ES-I3 (cell line): ENCODE data around the gene DYNLL1.
"Not testable (repeated sequence)": the region's sequence is repeated elsewhere in the genome, so short reads cannot be mapped to it uniquely, and the experiment has no call there.

Experiments
- H3K36me3 ChIP-seq: 2 replicates; pipeline ENCODE4 v1.6.1; 2013; ENCODE audit warnings: mild to moderate bottlenecking, low read length, control low read depth, moderate library complexity; ENCODE audit not compliant: insufficient read depth
- H3K4me1 ChIP-seq: 2 replicates; pipeline ENCODE4 v1.6.1; 2013; ENCODE audit warnings: mild to moderate bottlenecking, control low read depth, low read length; ENCODE audit not compliant: insufficient read depth
- H3K9ac ChIP-seq: 2 replicates; pipeline ENCODE4 v1.6.1; 2013; ENCODE audit warnings: low read depth, mild to moderate bottlenecking, low read length, moderate library complexity
- H3K9me3 ChIP-seq: 2 replicates; pipeline ENCODE4 v1.6.1; 2013; ENCODE audit warnings: mild to moderate bottlenecking, low read length, moderate library complexity; ENCODE audit not compliant: control insufficient read depth, insufficient read depth

DYNLL1 gene

DNA sequence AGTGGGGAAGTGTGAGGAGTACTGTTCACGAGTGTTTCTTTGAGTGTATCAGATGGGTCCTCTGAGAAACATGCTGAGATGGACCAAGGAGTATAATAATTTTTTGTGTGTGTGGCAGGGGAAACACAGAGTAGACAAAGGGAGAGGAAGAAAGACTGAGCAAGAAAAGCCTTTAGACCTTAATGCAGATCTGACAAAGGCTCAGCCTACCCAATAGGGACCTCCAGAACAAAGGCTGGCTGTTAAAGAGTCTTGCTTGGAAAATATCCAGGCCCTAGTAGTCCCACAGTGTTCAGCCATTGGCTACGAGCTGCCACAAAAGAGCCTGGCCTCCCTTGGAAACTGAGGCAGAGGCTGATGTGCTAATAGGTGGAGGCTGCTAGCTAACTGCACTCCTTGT is 19.6 kb downstream of the DYNLL1 start:
- Histone ChIP-seq H3K9ac (no peak overlapping the region), H3K4me1 (no peaks in the 10 kb centered on the region), H3K9me3 (no peaks in the 10 kb centered on the region), H3K36me3 (peaks cover 6% of the 10 kb centered on the region)

DNA sequence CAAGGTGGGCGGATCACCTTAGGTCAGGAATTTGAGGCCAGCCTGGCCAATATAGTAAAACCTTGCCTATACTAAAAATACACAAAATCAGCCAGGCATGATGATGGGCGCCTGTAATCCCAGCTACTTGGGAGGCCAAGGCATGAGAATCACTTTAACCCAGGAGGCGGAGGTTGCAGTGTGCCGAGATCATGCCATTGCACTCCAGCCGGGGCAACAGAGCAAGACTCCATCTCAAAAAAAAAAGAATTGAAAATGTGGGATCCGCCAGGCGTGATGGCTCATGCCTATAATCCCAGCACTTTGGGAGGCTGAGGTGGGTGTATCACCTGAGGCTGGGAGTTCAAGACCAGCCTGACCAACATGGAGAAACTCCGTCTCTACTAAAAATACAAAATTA is 23.4 kb downstream of the DYNLL1 start:
- H3K4me1 ChIP-seq, H3K9me3 ChIP-seq, H3K36me3 ChIP-seq, H3K9ac ChIP-seq: not testable (repeated sequence)

DNA sequence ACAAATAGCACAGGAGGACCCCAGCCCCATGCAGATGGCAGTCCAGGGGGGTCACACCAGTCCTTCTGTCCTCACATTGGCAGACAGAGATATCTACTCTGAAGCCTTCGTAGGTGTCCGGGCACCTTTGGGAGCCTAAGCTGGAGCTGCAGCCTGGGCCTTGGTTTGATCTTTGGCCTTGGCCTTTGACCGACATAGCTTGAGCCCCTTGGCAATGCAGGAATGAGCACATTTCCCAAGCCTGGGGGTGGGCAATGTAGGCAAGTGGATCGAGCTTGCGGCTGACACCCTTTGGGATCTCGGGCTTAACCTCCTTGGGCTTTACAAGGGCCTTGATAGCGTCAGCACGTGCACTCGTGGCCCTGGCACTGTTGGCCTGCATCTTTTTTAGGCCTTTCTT is 26.7 kb downstream of the DYNLL1 start:
- Histone ChIP-seq H3K9me3 (no peaks in the 10 kb centered on the region), H3K4me1 (no peaks in the 10 kb centered on the region), H3K36me3 (no peaks in the 10 kb centered on the region; the same call in 1 of the 2 replicates), H3K9ac (no peak overlapping the region)

DNA sequence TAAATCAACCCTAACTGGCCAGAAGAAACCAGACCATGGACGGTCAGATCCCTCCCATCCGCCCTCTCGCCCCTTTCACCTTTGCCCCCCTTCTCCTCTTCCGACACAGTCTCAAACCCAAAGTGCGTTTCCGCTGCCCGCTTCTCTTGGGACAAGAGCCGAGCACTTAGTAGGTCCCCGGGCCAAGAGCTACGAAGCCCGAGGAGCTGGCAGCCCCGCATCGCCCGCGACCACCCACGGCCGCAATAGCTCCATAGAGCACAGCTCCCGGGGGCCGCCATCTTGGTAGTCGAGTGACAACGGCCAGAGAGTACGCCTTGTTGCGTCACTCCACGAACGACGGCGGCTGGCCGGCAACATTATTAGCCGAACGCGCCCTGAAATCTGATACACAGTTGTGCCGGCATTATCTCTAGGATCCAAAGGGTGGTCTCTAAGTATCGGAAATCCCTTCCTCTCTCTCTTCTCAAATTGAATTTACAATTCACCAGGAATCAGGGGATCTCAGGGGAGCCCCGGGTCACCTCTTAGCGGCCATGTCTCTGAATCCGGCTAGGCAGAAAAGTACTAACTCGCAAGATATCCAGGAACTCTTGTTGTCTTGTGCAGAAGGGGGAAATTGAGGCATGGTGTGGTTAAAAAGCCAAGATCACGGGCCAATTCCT is 33.1 kb downstream of the DYNLL1 start, which contains the start of gene COQ5:
Gene COQ5, minus strand, starts transcription at position 298 of the 665 bp plus-strand sequence. Its CDS starts 17 bp downstream, at position 281.
- no peaks in the 10 kb centered on the region for H3K36me3 ChIP-seq
- peak within 1 kb of the TSS; percentile 87 for H3K9ac ChIP-seq
- H3K4me1 ChIP-seq, result peaks cover 5% of the 10 kb centered on the region; the same call in 1 of the 2 replicates
- H3K9me3 ChIP-seq, result no peaks in the 10 kb centered on the region

DNA sequence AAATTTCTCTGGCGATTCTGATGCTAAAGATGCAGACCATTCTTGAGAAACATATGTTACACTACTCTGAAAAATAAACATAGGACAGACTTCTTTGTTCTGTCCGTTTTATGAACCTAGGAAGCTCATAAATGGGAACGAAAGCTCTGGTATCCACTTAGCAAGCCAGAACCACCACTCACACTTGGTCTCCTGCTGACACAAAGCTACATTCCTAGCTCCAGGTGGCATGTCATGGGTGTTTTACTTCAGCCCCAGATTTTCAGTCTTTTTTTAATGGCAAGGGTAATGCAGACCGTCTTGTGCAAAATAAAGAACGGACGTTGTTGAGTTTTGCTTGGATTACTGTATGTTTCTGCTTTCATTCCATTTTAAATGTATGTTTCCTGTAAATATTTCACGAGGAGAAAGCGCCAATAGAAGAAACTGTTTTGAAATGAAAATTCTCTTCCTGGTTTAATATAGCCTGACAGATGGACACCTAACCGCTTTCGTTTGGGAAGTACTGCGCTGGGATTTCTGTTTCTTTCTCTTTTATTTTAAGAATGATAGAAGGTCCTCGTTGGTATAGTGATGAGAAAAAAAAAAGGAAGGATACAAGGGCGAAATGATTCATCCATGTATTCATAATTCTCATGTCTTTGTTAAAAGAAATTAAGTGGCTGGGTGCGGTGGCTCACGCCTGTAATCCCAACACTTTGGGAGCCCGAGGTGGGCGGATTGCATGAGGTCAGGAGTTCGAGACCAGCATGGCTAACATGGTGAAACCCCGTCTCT is 33.9 kb downstream of the DYNLL1 start:
- Histone ChIP-seq H3K9ac (peak overlapping the region; percentile 87), H3K4me1 (peaks cover 5% of the 10 kb centered on the region; the same call in 1 of the 2 replicates), H3K36me3 (no peaks in the 10 kb centered on the region), H3K9me3 (no peaks in the 10 kb centered on the region)

DNA sequence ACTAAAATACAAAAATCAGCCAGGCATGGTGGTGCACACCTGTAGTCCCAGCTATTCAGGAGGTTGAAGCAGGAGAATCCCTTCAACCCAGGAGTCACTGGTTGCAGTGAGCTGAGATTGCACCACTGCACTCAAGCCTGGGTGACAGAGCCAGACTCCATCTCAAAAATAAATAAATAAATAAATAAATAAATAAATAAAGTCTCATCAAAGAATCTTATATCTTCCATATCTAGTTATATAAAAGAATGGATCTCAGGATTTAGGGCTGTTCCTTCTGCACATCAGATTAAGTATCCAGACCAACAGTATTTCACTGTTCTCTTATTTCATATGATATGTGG is 34.5 kb downstream of the DYNLL1 start:
- not testable (repeated sequence) for H3K9ac ChIP-seq, H3K4me1 ChIP-seq, H3K9me3 ChIP-seq, H3K36me3 ChIP-seq

DNA sequence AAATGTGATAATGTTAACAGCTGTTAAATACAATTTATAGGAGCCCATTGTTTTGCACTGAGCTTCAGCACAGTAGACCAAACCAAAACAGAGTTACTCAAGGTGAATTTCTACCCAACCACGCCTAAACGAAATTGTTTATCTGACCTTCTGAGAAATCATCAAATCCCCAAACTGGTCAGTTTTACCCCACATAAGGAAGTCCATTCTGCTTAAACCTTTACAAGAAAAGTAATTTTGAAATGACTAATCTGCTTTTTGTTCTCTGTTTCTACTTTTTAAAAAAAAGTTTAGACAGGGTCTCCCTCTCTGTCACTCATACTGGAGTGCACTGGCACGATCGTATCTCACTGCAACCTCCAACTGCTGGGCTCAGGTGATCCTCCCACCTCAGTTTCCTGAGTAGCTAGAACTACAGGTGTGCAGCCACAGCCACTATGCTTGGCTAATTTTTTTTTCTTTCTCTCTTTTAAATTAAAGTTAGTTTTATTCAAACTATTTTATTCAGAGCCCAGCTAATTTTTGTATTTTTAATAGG is 36.9 kb downstream of the DYNLL1 start:
- H3K36me3 ChIP-seq, result no peaks in the 10 kb centered on the region; the same call in 1 of the 2 replicates
- peaks cover 21% of the 10 kb centered on the region for H3K4me1 ChIP-seq
- H3K9me3 ChIP-seq, result no peaks in the 10 kb centered on the region
- no peak overlapping the region for H3K9ac ChIP-seq

DNA sequence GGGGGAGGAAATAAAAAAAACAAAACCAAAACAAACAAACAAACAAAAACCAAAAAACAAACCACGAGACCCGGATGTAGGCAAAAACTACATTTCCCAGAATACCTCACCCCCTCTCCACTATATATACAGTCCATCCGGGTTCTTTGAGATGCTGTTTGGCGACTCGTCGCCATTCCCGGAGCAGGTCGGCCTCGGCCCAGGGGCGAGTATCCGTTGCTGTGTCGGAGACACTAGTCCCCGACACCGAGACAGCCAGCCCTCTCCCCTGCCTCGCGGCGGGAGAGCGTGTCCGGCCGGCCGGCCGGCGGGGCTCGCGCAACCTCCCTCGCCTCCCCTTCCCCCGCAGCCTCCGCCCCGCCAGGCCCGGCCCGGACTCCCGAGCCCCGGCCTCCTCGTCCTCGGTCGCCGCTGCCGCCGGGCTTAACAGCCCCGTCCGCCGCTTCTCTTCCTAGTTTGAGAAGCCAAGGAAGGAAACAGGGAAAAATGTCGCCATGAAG is 38.3 kb downstream of the DYNLL1 start, which contains the start of gene RNF10:
Gene RNF10, plus strand, starts transcription at position 154 of the 500 bp plus-strand sequence. CDS start 456 bp downstream, outside the sequence.
- Histone ChIP-seq H3K9me3 (no peaks in the 10 kb centered on the region), H3K36me3 (no peaks in the 10 kb centered on the region; the same call in 1 of the 2 replicates), H3K9ac (peak within 1 kb of the TSS; percentile 87), H3K4me1 (peaks cover 30% of the 10 kb centered on the region)

DNA sequence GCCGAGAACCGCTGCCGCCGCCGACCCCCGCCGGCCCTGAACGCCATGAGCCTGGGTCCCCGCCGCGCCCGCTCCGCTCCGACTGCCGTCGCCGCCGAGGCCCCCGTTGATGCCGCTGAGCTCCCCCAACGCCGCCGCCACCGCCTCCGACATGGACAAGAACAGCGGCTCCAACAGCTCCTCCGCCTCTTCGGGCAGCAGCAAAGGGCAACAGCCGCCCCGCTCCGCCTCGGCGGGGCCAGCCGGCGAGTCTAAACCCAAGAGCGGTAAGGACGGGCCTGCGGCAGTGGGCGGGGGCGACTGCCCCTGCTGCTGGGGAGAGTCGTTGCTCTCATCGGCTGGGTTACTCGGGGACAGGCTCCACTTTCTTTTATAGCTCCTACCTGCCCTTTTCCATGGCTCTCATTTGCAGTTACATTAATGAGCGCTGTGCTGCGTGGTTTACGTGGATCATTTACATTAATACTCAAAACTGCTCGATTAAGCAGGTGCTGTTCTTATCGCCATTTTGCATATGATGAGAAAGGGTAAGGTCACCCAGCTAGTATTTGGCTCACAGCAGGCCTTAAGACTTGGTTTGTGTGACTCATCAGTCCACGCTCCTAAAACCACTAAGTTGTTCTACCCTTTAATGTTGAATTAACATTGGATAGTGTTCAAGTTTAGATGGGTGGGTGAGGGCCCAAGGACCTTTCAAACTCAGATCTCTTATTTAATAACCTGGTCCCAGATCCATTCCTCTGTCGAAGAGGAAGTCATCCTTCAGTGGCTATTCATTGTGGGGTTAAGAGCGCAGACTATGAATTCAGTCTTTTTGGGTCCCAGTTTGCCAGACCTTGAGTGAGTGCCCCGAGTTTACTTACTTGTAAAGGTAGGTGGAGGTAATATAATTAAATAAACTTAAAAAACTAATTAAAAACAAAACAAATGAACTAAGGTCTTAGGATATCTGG is 39.1 kb downstream of the DYNLL1 start:
- peak overlapping the region; percentile 87 for H3K9ac ChIP-seq
- H3K4me1 ChIP-seq, result peaks cover 25% of the 10 kb centered on the region
- H3K9me3 ChIP-seq, result no peaks in the 10 kb centered on the region
- H3K36me3 ChIP-seq, result no peaks in the 10 kb centered on the region; the same call in 1 of the 2 replicates

DNA sequence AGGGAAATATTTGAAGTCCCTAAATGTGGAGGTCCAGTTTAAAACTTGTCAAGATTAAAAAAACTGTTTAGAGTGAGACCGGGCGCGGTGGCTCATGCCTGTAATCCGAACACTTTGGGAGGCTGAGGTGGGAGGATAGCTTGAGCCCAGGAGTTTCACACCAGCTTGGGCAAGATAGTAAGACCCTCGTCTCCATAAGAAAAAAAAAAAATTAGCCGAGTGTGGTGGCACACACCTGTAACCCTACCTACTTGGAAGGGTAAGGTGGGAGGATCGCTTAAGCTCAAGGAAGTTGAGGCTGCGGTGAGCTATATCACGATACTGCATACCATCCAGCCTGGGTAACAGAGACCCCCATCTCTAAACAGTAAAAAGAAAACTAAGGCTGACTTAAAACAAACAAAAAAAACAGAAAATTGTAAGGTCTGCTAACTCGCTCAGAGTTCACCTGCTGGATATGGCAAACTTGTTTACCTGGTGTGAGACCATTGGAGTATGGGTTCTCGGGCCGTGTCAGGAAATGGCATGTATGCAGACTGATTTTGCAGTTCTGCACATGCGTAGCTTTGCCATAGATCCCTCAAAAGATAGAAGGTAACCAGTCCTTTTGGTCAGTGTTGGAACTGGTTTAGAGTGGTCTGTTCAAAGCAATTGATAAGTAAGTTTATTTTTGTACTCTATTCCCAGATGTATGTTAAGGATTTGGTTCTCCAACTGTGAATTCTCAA is 40.3 kb downstream of the DYNLL1 start:
- Histone ChIP-seq H3K9me3 (no peaks in the 10 kb centered on the region), H3K9ac (peak overlapping the region; percentile 87; the same call in 1 of the 2 replicates), H3K4me1 (peaks cover 25% of the 10 kb centered on the region), H3K36me3 (no peaks in the 10 kb centered on the region; the same call in 1 of the 2 replicates)

DNA sequence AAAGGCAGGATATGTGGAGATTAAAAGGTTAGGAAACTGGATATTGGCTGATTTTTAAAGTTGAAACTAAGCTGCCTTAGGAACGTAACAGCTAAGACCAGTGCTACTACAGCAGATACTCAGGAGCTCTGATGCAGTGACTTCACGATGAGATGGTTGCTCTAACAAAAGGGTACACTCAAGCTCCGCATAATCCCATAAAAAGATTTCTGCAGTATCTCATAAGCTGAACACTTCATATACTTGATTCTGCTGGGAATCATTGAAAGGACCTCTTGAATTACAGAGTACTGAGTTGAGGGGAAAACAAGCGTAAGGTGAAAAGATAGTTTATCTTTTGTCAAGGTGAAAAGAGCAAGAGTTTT is 41.9 kb downstream of the DYNLL1 start:
- H3K36me3 ChIP-seq, result no peaks in the 10 kb centered on the region; the same call in 1 of the 2 replicates
- peaks cover 25% of the 10 kb centered on the region for H3K4me1 ChIP-seq
- H3K9me3 ChIP-seq, result no peaks in the 10 kb centered on the region
- peak overlapping the region; percentile 2; the same call in 1 of the 2 replicates for H3K9ac ChIP-seq

DNA sequence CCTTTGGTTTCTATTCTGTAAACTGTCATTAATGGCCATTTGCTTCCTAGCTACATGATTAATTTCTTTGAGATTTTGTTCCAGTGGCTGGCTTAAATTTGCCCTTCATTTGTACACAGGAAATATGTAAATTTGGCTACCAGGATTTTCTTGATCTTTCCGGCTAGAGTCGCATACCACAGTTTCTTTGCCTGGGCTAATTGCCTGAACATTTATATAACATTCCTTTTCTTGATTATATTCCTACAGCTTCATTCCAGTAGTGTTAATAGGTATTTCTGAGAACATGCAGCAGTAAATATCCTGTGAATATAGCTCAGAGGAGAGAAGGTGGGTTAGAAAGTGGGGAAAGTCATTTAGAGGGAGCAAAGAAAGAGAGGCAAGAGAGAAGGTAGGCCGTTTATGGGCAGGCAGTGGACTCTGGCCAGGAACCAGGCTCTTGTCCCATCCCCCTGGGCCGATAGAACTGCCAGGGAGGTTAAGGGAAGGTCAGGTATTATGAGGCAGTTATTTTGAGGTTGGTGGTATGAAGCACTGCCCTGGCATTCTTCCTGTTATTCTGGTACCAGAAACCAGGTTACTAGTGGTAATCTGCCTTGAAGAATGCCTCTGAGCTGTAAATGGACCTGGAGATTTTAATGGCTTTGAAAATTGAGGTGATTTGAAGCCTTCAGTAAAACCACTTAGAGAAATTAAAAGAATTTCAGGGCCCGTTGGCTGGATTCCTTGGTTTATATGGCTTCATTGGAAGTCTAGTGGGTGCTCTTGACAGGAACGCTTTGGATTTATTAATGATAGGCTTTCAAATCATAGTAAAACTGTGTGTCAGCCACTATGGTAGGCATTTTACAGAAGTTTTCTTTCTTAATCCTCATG is 42.6 kb downstream of the DYNLL1 start:
- no peak overlapping the region for H3K9ac ChIP-seq
- peaks cover 25% of the 10 kb centered on the region for H3K4me1 ChIP-seq

More for the DNA sequence above, 42.6 kb downstream of the DYNLL1 start:
- H3K9me3 ChIP-seq, result no peaks in the 10 kb centered on the region
- H3K36me3 ChIP-seq, result no peaks in the 10 kb centered on the region; the same call in 1 of the 2 replicates
